Breast epithelium (tissue), 4 donors: ENCODE data around the gene RBM38. TPM values are rescaled to one million over a fixed set of nuclear protein-coding genes. Genes with fewer than 3 reads are reported as not detected.

Experiments
- DNase-seq, 2 donors: peaks; one replicate each; pipeline ENCODE4 v3.0.0-alpha.2; 2019; ENCODE audit warnings: low spot score in 2 of 2
- H3K27ac ChIP-seq, 2 donors: fragments of 200-600 bp; sonication (generic) in 1 of 2; one replicate each; pipeline ENCODE4 v1.5.1; 2016 to 2019; ENCODE audit warnings: mild to moderate bottlenecking in 1 of 2
- H3K27me3 ChIP-seq, 2 donors: fragments of 200-600 bp; sonication (generic) in 1 of 2; one replicate each; pipeline versions ENCODE4 v1.5.1 to v1.6.0; 2017 to 2019; ENCODE audit warnings: control low read depth in 1 of 2, mild to moderate bottlenecking in 1 of 2
- H3K36me3 ChIP-seq: fragments of 200-600 bp; one replicate; pipeline ENCODE4 v1.5.1; 2019
- H3K4me1 ChIP-seq, 2 donors: fragments of 200-600 bp; sonication (generic); one replicate each; pipeline ENCODE4 v1.5.1; 2016 to 2019; ENCODE audit warnings: control low read depth in 1 of 2
- H3K4me3 ChIP-seq, 3 donors: fragments of 200-600 bp; sonication (generic); 1 replicate in 2 of 3; 2 replicates in 1 of 3; pipeline ENCODE4 v1.5.1; 2016 to 2019; ENCODE audit warnings: mild to moderate bottlenecking in 3 of 3, moderate library complexity in 2 of 3
- H3K9me3 ChIP-seq, 2 donors: fragments of 200-600 bp; sonication (generic) in 1 of 2; one replicate each; pipeline ENCODE4 v1.5.1; 2016 to 2019; ENCODE audit warnings: control low read depth in 1 of 2
- CTCF ChIP-seq, 3 donors: fragments of 450-650 bp; IDR thresholded peaks; one replicate each; pipeline ENCODE4 v1.5.1; 2016 to 2017; ENCODE audit warnings: antibody characterized with exemption in 3 of 3, mild to moderate bottlenecking in 3 of 3, moderate library complexity in 3 of 3
- POLR2A ChIP-seq: fragments of 450-650 bp; IDR thresholded peaks from one replicate; pipeline ENCODE4 v1.6.1; 2016; ENCODE audit warnings: antibody characterized with exemption, mild to moderate bottlenecking, moderate library complexity
- POLR2AphosphoS5 ChIP-seq, 3 donors: sonication (generic); formaldehyde crosslinking; IDR thresholded peaks; one replicate each; pipeline ENCODE4 v1.6.1; 2017; ENCODE audit warnings: antibody characterized with exemption in 3 of 3
- intact Hi-C: fragments of 100-400 bp; cut with DNase I; formaldehyde crosslinking; loops from one replicate; pipeline ENCODE4 v1.15.1; 2023; ENCODE audit warnings: low total_unique reads
- total RNA-seq, 3 donors: library from RNA; depleted of rRNA; stranded (reverse); fragments of >200 nt; gene quantifications; one replicate each; pipeline ENCODE4 v1.1.0, GENCODE V29; 2016

The RBM38 gene
- total RNA-seq, 3 donors from 2014 or later = 5.1 to 13.5 (median 10.5) TPM

- peak overlapping the region; percentile 33 to 69 (median 47) for H3K4me3 ChIP-seq
- intact Hi-C loops = no loop called here
- no peaks in the 10 kb centered on the region for H3K27me3 ChIP-seq
- H3K27ac ChIP-seq = peak overlapping the region; percentile 57 to 81
- H3K9me3 ChIP-seq = no peaks in the 10 kb centered on the region
- no peaks in the 10 kb centered on the region for H3K36me3 ChIP-seq
- peaks cover 0 to 9% of the 10 kb centered on the region in 2 donors for H3K4me1 ChIP-seq
- DNase-seq = no peak
- no peak for TF ChIP-seq POLR2AphosphoS5 (IDR thresholded peaks at IDR 0.05)
- no peak for TF ChIP-seq POLR2A
- peak in 2 of 3 donors; percentile 39 to 47 for TF ChIP-seq CTCF (IDR thresholded peaks at IDR 0.05)
Observed at GRCh38 chr20:57388953-57389694, 2.1 kb upstream of the RBM38 start.

GRCh38 chr20:57389695-57390603, 1.2 kb upstream of the RBM38 start:
- TF ChIP-seq CTCF (IDR thresholded peaks at IDR 0.05) (no peak), POLR2A (no peak), POLR2AphosphoS5 (IDR thresholded peaks at IDR 0.05) (no peak)
- intact Hi-C loops = loop anchor here (10.0 kb wide), 1 partner anchor 105 kb away; no protein-coding TSS in a partner anchor
- DNase-seq = no peak
- peak overlapping the region; percentile 33 to 69 (median 47) for H3K4me3 ChIP-seq
- peaks cover 0 to 9% of the 10 kb centered on the region in 2 donors for H3K4me1 ChIP-seq
- peak overlapping the region; percentile 57 to 81 for H3K27ac ChIP-seq
- no peaks in the 10 kb centered on the region for H3K36me3 ChIP-seq
- H3K9me3 ChIP-seq = no peaks in the 10 kb centered on the region
- no peaks in the 10 kb centered on the region for H3K27me3 ChIP-seq

- no peak for DNase-seq
- Histone ChIP-seq H3K9me3 (no peaks in the 10 kb centered on the region), H3K4me3 (peak overlapping the region; percentile 68 to 77 (median 73)), H3K4me1 (peaks cover 0 to 21% of the 10 kb centered on the region in 2 donors), H3K27ac (peak overlapping the region; percentile 74 to 79), H3K27me3 (no peaks in the 10 kb centered on the region), H3K36me3 (no peaks in the 10 kb centered on the region)
- no peak for TF ChIP-seq POLR2AphosphoS5 (IDR thresholded peaks at IDR 0.05)
- TF ChIP-seq CTCF (IDR thresholded peaks at IDR 0.05) = no peak
- no peak for TF ChIP-seq POLR2A
- intact Hi-C loops = loop anchor here (10.0 kb wide), 1 partner anchor 103 kb away; no protein-coding TSS in a partner anchor
Observed at GRCh38 chr20:57391439-57392301, 474 bp downstream of the RBM38 start.

- no peaks in the 10 kb centered on the region for H3K9me3 ChIP-seq
- no peaks in the 10 kb centered on the region for H3K36me3 ChIP-seq
- DNase-seq = peak in 1 of 2 donors; percentile 65
- H3K4me3 ChIP-seq = peak overlapping the region; percentile 68 to 77 (median 73)
- no peak for TF ChIP-seq POLR2AphosphoS5 (IDR thresholded peaks at IDR 0.05)
- peak in 1 of 3 donors; percentile 18 for TF ChIP-seq CTCF (IDR thresholded peaks at IDR 0.05)
- TF ChIP-seq POLR2A = no peak
- peaks cover 0 to 23% of the 10 kb centered on the region in 2 donors for H3K4me1 ChIP-seq
- intact Hi-C loops = loop anchor here (10.0 kb wide), 1 partner anchor 102 kb away; no protein-coding TSS in a partner anchor
- no peaks in the 10 kb centered on the region for H3K27me3 ChIP-seq
- peak overlapping the region; percentile 74 to 79 for H3K27ac ChIP-seq
Observed at GRCh38 chr20:57392512-57393271, 1.5 kb downstream of the RBM38 start.
